ENCODE data around the gene GLIS1.

GRCh38 chr1:53601031-53601745 is 137.8 kb downstream of the GLIS1 start:
- TF ChIP-seq CTCF (conservative IDR thresholded peaks at IDR 0.05; ENCODE audit: low read depth in 2 of 2): no peak
- no peak for TF ChIP-seq EZH2 (IDR thresholded peaks at IDR 0.05; ENCODE audit: low read depth, unreplicated experiment)

Measured in GM23338 (cell line).